ENCODE data around the gene RASSF5. TPM values are rescaled to one million over a fixed set of nuclear protein-coding genes. Genes with fewer than 3 reads are reported as not detected.

The RASSF5 gene
- total and polyA plus RNA-seq, 9 of the 15 experiments (the other 6 are each of a cell fraction or from before 2014, with no cell fraction given), result 6.1 to 41.0 (median 25.2) TPM

DNA sequence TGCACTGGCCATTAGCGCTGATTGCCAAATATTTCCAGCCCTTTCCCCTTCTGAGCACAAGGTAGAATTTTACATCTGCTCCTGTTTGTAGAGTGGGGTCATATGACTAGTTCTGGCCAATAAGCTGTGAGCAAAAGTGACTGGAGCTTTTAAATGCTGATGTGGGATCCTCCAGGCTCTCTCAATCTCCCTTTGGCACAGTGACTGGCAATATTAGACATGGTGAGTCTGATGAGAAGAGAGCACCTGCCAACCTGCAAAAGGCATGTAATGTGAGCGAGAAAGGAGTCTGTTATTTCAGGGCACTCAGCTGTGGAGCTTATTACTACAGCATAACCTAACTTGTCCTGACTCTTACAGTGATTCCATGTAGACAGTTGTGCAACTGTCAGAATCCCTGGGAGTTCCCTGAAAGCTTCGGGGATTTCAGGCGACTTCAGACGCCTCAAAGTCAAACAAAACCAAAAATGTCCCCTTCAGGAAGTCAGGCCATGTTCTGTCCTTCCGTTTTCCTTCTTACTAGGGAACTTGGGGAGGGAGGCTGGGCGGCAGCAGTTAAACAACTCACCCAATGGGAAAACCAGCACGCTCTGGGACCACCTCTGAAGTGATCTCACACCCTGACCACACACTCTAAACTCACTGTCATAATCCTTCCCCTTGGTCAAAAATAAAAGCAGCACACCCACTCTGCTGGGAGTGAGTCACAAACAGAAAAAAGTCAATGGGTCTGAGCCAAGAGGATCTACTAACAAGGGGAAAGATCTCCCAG lies 3.6 kb upstream of the RASSF5 start (continued):
- TF ChIP-seq, protein P1, sequence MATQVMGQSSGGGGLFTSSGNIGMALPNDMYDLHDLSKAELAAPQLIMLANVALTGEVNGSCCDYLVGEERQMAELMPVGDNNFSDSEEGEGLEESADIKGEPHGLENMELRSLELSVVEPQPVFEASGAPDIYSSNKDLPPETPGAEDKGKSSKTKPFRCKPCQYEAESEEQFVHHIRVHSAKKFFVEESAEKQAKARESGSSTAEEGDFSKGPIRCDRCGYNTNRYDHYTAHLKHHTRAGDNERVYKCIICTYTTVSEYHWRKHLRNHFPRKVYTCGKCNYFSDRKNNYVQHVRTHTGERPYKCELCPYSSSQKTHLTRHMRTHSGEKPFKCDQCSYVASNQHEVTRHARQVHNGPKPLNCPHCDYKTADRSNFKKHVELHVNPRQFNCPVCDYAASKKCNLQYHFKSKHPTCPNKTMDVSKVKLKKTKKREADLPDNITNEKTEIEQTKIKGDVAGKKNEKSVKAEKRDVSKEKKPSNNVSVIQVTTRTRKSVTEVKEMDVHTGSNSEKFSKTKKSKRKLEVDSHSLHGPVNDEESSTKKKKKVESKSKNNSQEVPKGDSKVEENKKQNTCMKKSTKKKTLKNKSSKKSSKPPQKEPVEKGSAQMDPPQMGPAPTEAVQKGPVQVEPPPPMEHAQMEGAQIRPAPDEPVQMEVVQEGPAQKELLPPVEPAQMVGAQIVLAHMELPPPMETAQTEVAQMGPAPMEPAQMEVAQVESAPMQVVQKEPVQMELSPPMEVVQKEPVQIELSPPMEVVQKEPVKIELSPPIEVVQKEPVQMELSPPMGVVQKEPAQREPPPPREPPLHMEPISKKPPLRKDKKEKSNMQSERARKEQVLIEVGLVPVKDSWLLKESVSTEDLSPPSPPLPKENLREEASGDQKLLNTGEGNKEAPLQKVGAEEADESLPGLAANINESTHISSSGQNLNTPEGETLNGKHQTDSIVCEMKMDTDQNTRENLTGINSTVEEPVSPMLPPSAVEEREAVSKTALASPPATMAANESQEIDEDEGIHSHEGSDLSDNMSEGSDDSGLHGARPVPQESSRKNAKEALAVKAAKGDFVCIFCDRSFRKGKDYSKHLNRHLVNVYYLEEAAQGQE (IDR thresholded peaks at IDR 0.05; ENCODE audit: borderline replicate concordance), result no peak
- TF ChIP-seq, protein P1 (CRISPR knock-in tag; IDR thresholded peaks at IDR 0.05; ENCODE audit: low read depth), result no peak
- no peak for TF ChIP-seq RBM39 (optimal IDR thresholded peaks at IDR 0.05; ENCODE audit: low read depth, low read length)
- TF ChIP-seq SP2 (IDR thresholded peaks at IDR 0.05; ENCODE audit: extremely low read depth, low read depth, low read length, poor library complexity, severe bottlenecking), result no peak
- no peak for TF ChIP-seq NONO (IDR thresholded peaks at IDR 0.05; ENCODE audit: low read depth in 2 of 2, low read length in 1 of 2)
- TF ChIP-seq ZNF696 (CRISPR knock-in tag; conservative IDR thresholded peaks at IDR 0.05), result no peak
- TF ChIP-seq, protein P2, sequence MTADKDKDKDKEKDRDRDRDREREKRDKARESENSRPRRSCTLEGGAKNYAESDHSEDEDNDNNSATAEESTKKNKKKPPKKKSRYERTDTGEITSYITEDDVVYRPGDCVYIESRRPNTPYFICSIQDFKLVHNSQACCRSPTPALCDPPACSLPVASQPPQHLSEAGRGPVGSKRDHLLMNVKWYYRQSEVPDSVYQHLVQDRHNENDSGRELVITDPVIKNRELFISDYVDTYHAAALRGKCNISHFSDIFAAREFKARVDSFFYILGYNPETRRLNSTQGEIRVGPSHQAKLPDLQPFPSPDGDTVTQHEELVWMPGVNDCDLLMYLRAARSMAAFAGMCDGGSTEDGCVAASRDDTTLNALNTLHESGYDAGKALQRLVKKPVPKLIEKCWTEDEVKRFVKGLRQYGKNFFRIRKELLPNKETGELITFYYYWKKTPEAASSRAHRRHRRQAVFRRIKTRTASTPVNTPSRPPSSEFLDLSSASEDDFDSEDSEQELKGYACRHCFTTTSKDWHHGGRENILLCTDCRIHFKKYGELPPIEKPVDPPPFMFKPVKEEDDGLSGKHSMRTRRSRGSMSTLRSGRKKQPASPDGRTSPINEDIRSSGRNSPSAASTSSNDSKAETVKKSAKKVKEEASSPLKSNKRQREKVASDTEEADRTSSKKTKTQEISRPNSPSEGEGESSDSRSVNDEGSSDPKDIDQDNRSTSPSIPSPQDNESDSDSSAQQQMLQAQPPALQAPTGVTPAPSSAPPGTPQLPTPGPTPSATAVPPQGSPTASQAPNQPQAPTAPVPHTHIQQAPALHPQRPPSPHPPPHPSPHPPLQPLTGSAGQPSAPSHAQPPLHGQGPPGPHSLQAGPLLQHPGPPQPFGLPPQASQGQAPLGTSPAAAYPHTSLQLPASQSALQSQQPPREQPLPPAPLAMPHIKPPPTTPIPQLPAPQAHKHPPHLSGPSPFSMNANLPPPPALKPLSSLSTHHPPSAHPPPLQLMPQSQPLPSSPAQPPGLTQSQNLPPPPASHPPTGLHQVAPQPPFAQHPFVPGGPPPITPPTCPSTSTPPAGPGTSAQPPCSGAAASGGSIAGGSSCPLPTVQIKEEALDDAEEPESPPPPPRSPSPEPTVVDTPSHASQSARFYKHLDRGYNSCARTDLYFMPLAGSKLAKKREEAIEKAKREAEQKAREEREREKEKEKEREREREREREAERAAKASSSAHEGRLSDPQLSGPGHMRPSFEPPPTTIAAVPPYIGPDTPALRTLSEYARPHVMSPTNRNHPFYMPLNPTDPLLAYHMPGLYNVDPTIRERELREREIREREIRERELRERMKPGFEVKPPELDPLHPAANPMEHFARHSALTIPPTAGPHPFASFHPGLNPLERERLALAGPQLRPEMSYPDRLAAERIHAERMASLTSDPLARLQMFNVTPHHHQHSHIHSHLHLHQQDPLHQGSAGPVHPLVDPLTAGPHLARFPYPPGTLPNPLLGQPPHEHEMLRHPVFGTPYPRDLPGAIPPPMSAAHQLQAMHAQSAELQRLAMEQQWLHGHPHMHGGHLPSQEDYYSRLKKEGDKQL (CRISPR knock-in tag; IDR thresholded peaks at IDR 0.05; ENCODE audit: borderline replicate concordance), result no peak
- no peak for TF ChIP-seq ZNF75A (CRISPR knock-in tag; IDR thresholded peaks at IDR 0.05)
- no peak for TF ChIP-seq COPS2 (conservative IDR thresholded peaks at IDR 0.05)

All from K562 (cell line).